Spinal cord (tissue), 10 donors: ENCODE results near the gene PLA2G5. TPM values are rescaled to one million over a fixed set of nuclear protein-coding genes. Genes with fewer than 3 reads are reported as not detected.
"Not testable (repeated sequence)": the region's sequence is repeated elsewhere in the genome, so short reads cannot be mapped to it uniquely, and the experiment has no call there.

Source experiments
- DNase-seq, 6 donors: peaks; one replicate each; pipeline versions ENCODE4 v3.0.0 to v3.0.0-alpha.2; 2013 to 2015; ENCODE audit warnings: low spot score in 6 of 6, low read depth in 4 of 6
- H3K27ac ChIP-seq: one replicate; pipeline ENCODE4 v1.5.1; 2013; ENCODE audit warnings: low read depth, low read length, control low read depth
- H3K27me3 ChIP-seq: one replicate; pipeline ENCODE4 v1.6.1; 2013; ENCODE audit warnings: low read length; ENCODE audit not compliant: control insufficient read depth, insufficient read depth
- H3K36me3 ChIP-seq: one replicate; pipeline ENCODE4 v1.6.1; 2013; ENCODE audit warnings: low read length; ENCODE audit not compliant: control insufficient read depth, insufficient read depth
- H3K4me1 ChIP-seq: one replicate; pipeline ENCODE4 v1.6.1; 2013; ENCODE audit warnings: low read length; ENCODE audit not compliant: control insufficient read depth, insufficient read depth
- H3K4me3 ChIP-seq: one replicate; pipeline ENCODE4 v1.5.1; 2013; ENCODE audit warnings: low read depth, low read length, control low read depth
- H3K9me3 ChIP-seq: one replicate; pipeline ENCODE4 v1.6.1; 2013; ENCODE audit warnings: low read length; ENCODE audit not compliant: control insufficient read depth, insufficient read depth
- WGBS: methylation state at CpG from one replicate; pipeline ENCODE4 v1.1.5; 2013; ENCODE audit warnings: missing lambda C conversion rate; ENCODE audit not compliant: insufficient coverage; 5-methylcytosine and 5-hydroxymethylcytosine counted together
- polyA plus RNA-seq, 2 donors: library from polyadenylated mRNA; unstranded; fragments of 120-200 nt; gene quantifications; one replicate each; pipeline ENCODE4 v1.2.1, GENCODE V29; 2013; ENCODE audit not compliant: insufficient read length in 2 of 2
- total RNA-seq, 2 donors: library from RNA; depleted of rRNA in 1 of 2; stranded (reverse); fragments of 120-200 nt in 1 of 2; fragments of >200 nt in 1 of 2; gene quantifications; one replicate each; pipeline versions ENCODE4 v1.2.3 to v1.2.4, GENCODE V29; 2013 to 2014
- donor health status: healthy.

Gene PLA2G5
- total and polyA plus RNA-seq, 4 donors, result 1.9 to 3.2 (median 2.6) TPM

GRCh38 chr1:20060791-20061190 lies 9.2 kb upstream of the PLA2G5 start:
- H3K27ac ChIP-seq, H3K9me3 ChIP-seq, H3K4me3 ChIP-seq, H3K27me3 ChIP-seq, H3K36me3 ChIP-seq, H3K4me1 ChIP-seq, DNase-seq: not testable (repeated sequence)
- 98% methylated on average over 7 of the region's 7 CpGs for WGBS

GRCh38 chr1:20061866-20062265 lies 8.1 kb upstream of the PLA2G5 start:
- WGBS, result 79% methylated on average over 2 of the region's 4 CpGs

GRCh38 chr1:20063861-20064292 lies 6.1 kb upstream of the PLA2G5 start:
- Histone ChIP-seq H3K9me3 (no peaks in the 10 kb centered on the region), H3K36me3 (no peaks in the 10 kb centered on the region), H3K27ac (no peak overlapping the region), H3K27me3 (no peaks in the 10 kb centered on the region), H3K4me3 (no peak overlapping the region), H3K4me1 (no peaks in the 10 kb centered on the region)
- no peak for DNase-seq
- 56% methylated on average over 2 of the region's 2 CpGs for WGBS

More at GRCh38 chr1:20061866-20062265, 8.1 kb upstream of the PLA2G5 start:
- H3K4me1 ChIP-seq, result peaks cover 5% of the 10 kb centered on the region
- no peaks in the 10 kb centered on the region for H3K27me3 ChIP-seq
- H3K9me3 ChIP-seq, result no peaks in the 10 kb centered on the region
- H3K27ac ChIP-seq, result no peak overlapping the region
- H3K4me3 ChIP-seq, result no peak overlapping the region
- no peak for DNase-seq
- no peaks in the 10 kb centered on the region for H3K36me3 ChIP-seq

GRCh38 chr1:20068722-20069121 lies 1.3 kb upstream of the PLA2G5 start:
- peaks cover 9% of the 10 kb centered on the region for H3K4me1 ChIP-seq
- H3K9me3 ChIP-seq, result no peaks in the 10 kb centered on the region
- H3K27ac ChIP-seq, result no peak overlapping the region
- WGBS, result no CpG with 5 or more reads among the region's 7 CpGs
- no peaks in the 10 kb centered on the region for H3K36me3 ChIP-seq
- H3K4me3 ChIP-seq, result no peak overlapping the region
- no peaks in the 10 kb centered on the region for H3K27me3 ChIP-seq
- DNase-seq, result no peak

- H3K4me3 ChIP-seq, result no peak overlapping the region
- H3K27ac ChIP-seq, result no peak overlapping the region
- H3K27me3 ChIP-seq, result no peaks in the 10 kb centered on the region
- WGBS, result 97% methylated on average over 6 of the region's 10 CpGs
- no peak for DNase-seq
- no peaks in the 10 kb centered on the region for H3K36me3 ChIP-seq
- no peaks in the 10 kb centered on the region for H3K9me3 ChIP-seq
- peaks cover 9% of the 10 kb centered on the region for H3K4me1 ChIP-seq
These were observed 363 bp downstream of the PLA2G5 start for GRCh38 chr1:20070357-20070756.

- no peak overlapping the region for H3K4me3 ChIP-seq
These were observed 1.4 kb downstream of the PLA2G5 start for GRCh38 chr1:20071416-20071815.

GRCh38 chr1:20072771-20073170 lies 2.8 kb downstream of the PLA2G5 start:
- WGBS, result 86% methylated on average over 4 of the region's 7 CpGs
- peaks cover 9% of the 10 kb centered on the region for H3K4me1 ChIP-seq
- no peaks in the 10 kb centered on the region for H3K27me3 ChIP-seq
- no peak for DNase-seq
- no peak overlapping the region for H3K27ac ChIP-seq
- H3K36me3 ChIP-seq, result no peaks in the 10 kb centered on the region
- H3K4me3 ChIP-seq, result no peak overlapping the region
- H3K9me3 ChIP-seq, result no peaks in the 10 kb centered on the region

More at GRCh38 chr1:20071416-20071815, 1.4 kb downstream of the PLA2G5 start:
- WGBS, result 96% methylated on average over 6 of the region's 6 CpGs
- no peak overlapping the region for H3K27ac ChIP-seq
- no peaks in the 10 kb centered on the region for H3K36me3 ChIP-seq
- no peaks in the 10 kb centered on the region for H3K9me3 ChIP-seq
- peaks cover 9% of the 10 kb centered on the region for H3K4me1 ChIP-seq
- no peak for DNase-seq
- H3K27me3 ChIP-seq, result no peaks in the 10 kb centered on the region

GRCh38 chr1:20073256-20073655 lies 3.3 kb downstream of the PLA2G5 start:
- Histone ChIP-seq H3K4me1 (peaks cover 9% of the 10 kb centered on the region), H3K36me3 (no peaks in the 10 kb centered on the region), H3K27me3 (no peaks in the 10 kb centered on the region), H3K9me3 (no peaks in the 10 kb centered on the region), H3K4me3 (no peak overlapping the region), H3K27ac (no peak overlapping the region)
- 100% methylated on average over 1 of the region's 2 CpGs for WGBS
- DNase-seq, result no peak

GRCh38 chr1:20074055-20074724 lies 4.2 kb downstream of the PLA2G5 start:
- 86% methylated on average over 9 of the region's 11 CpGs for WGBS
- H3K27ac ChIP-seq, result no peak overlapping the region

GRCh38 chr1:20074725-20075171 lies 4.8 kb downstream of the PLA2G5 start:
- Histone ChIP-seq H3K9me3 (no peaks in the 10 kb centered on the region), H3K27me3 (no peaks in the 10 kb centered on the region), H3K36me3 (no peaks in the 10 kb centered on the region), H3K4me3 (no peak overlapping the region), H3K27ac (no peak overlapping the region), H3K4me1 (peaks cover 8% of the 10 kb centered on the region)
- no peak for DNase-seq
- 84% methylated on average over 7 of the region's 8 CpGs for WGBS

More at GRCh38 chr1:20074055-20074724, 4.2 kb downstream of the PLA2G5 start:
- Histone ChIP-seq H3K4me1 (peaks cover 9% of the 10 kb centered on the region), H3K4me3 (no peak overlapping the region), H3K27me3 (no peaks in the 10 kb centered on the region), H3K9me3 (no peaks in the 10 kb centered on the region), H3K36me3 (no peaks in the 10 kb centered on the region)
- no peak for DNase-seq
